ENCODE results near the gene SARS1. TPM values are rescaled to one million over a fixed set of nuclear protein-coding genes. Genes with fewer than 3 reads are reported as not detected.

SARS1 gene
- total RNA-seq, 2 experiments from 2014 or later: 193 to 195 TPM

GRCh38 chr1:109198043-109198695 is 15.5 kb upstream of the SARS1 start:
- H3K27ac Mint-ChIP-seq: no peak overlapping the region
- no peaks in the 10 kb centered on the region for H3K36me3 Mint-ChIP-seq (ENCODE audit: low read depth)
- no peak overlapping the region for H3K4me3 Mint-ChIP-seq
- no peak for DNase-seq
- ChIA-PET CTCF (interaction anchor here (0.6 to 2.0 kb wide), 5 partner anchors 14 to 98 kb away, joined by 3 to 7 read pairs (median 4); a partner anchor contains a TSS), POLR2A (interaction anchor here (1.2 to 2.2 kb wide), 2 partner anchors 8 to 227 kb away, joined by 4 to 6 read pairs; no protein-coding TSS in a partner anchor)
- no peaks in the 10 kb centered on the region for H3K9me3 Mint-ChIP-seq
- H3K4me1 Mint-ChIP-seq: peaks cover 24% of the 10 kb centered on the region
- H3K27me3 Mint-ChIP-seq: no peaks in the 10 kb centered on the region

- DNase-seq: no peak
- Mint-ChIP-seq H3K27me3 (no peaks in the 10 kb centered on the region), H3K4me1 (peaks cover 20% of the 10 kb centered on the region), H3K4me3 (no peak overlapping the region), H3K36me3 (ENCODE audit: low read depth) (no peaks in the 10 kb centered on the region), H3K9me3 (no peaks in the 10 kb centered on the region), H3K27ac (no peak overlapping the region)
- ChIA-PET CTCF (interaction anchor here (0.6 to 2.0 kb wide), 13 partner anchors 13 to 334 kb away, joined by 3 to 7 read pairs (median 3); partner anchors contain the start of gene SARS1), POLR2A (interaction anchor here (0.9 to 1.4 kb wide), 3 partner anchors 15 to 227 kb away, joined by 4 to 11 read pairs (median 8); partner anchors contain the start of gene SARS1)
These were observed 15.0 kb upstream of the SARS1 start for GRCh38 chr1:109198745-109199144.

- Mint-ChIP-seq H3K36me3 (ENCODE audit: low read depth) (no peaks in the 10 kb centered on the region), H3K27ac (peak overlapping the region; percentile 42), H3K4me1 (peaks cover 20% of the 10 kb centered on the region), H3K27me3 (no peaks in the 10 kb centered on the region), H3K9me3 (no peaks in the 10 kb centered on the region), H3K4me3 (no peak overlapping the region)
- DNase-seq: peak; percentile 28
- ChIA-PET CTCF (interaction anchor here (0.7 to 2.0 kb wide), 14 partner anchors 10 to 333 kb away, joined by 3 to 7 read pairs (median 4); partner anchors contain the start of gene SARS1), POLR2A (interaction anchor here (0.9 to 1.4 kb wide), 3 partner anchors 14 to 226 kb away, joined by 4 to 11 read pairs (median 8); partner anchors contain the start of gene SARS1)
These were observed 14.0 kb upstream of the SARS1 start for GRCh38 chr1:109199710-109200109.

GRCh38 chr1:109201123-109201703 is 12.5 kb upstream of the SARS1 start:
- Mint-ChIP-seq H3K36me3 (ENCODE audit: low read depth) (no peaks in the 10 kb centered on the region), H3K27me3 (no peaks in the 10 kb centered on the region), H3K9me3 (no peaks in the 10 kb centered on the region), H3K4me1 (peaks cover 20% of the 10 kb centered on the region), H3K4me3 (no peak overlapping the region), H3K27ac (no peak overlapping the region)
- POLR2A ChIA-PET: interaction anchor here (1.0 to 1.2 kb wide), 3 partner anchors 13 to 101 kb away, joined by 3 to 4 read pairs (median 4); partner anchors contain the start of gene SARS1
- CTCF ChIA-PET: interaction anchor here (0.7 to 1.5 kb wide), 10 partner anchors 12 to 797 kb away, joined by 3 to 5 read pairs (median 4); partner anchors contain the start of gene SARS1
- peak; percentile 51 for DNase-seq

GRCh38 chr1:109204484-109204883 is 9.2 kb upstream of the SARS1 start:
- H3K4me1 Mint-ChIP-seq: peaks cover 12% of the 10 kb centered on the region
- H3K36me3 Mint-ChIP-seq (ENCODE audit: low read depth): no peaks in the 10 kb centered on the region
- no peak overlapping the region for H3K4me3 Mint-ChIP-seq
- no peak overlapping the region for H3K27ac Mint-ChIP-seq
- peaks cover 2% of the 10 kb centered on the region for H3K27me3 Mint-ChIP-seq
- no peak for DNase-seq
- no peaks in the 10 kb centered on the region for H3K9me3 Mint-ChIP-seq
- CTCF ChIA-PET: interaction anchor here (1.3 to 1.5 kb wide), 2 partner anchors 9 to 42 kb away, joined by 3 read pairs; partner anchors contain the start of gene SARS1
- POLR2A ChIA-PET: interaction anchor here (1.7 kb wide), 1 partner anchor 9 kb away, joined by 10 read pairs; the partner anchor contains the start of gene SARS1

GRCh38 chr1:109206339-109206738 is 7.4 kb upstream of the SARS1 start:
- no peaks in the 10 kb centered on the region for H3K9me3 Mint-ChIP-seq
- no peaks in the 10 kb centered on the region for H3K36me3 Mint-ChIP-seq (ENCODE audit: low read depth)
- no peak for DNase-seq
- H3K4me1 Mint-ChIP-seq: peaks cover 4% of the 10 kb centered on the region
- H3K4me3 Mint-ChIP-seq: no peak overlapping the region
- H3K27me3 Mint-ChIP-seq: peaks cover 7% of the 10 kb centered on the region
- ChIA-PET CTCF (interaction anchor here (1.4 to 4.0 kb wide), 3 partner anchors 12 to 93 kb away, joined by 3 to 12 read pairs (median 4); no protein-coding TSS in a partner anchor), POLR2A (interaction anchor here (1.7 kb wide), 1 partner anchor 9 kb away, joined by 6 read pairs; no protein-coding TSS in a partner anchor)
- H3K27ac Mint-ChIP-seq: no peak overlapping the region

- no peaks in the 10 kb centered on the region for H3K36me3 Mint-ChIP-seq (ENCODE audit: low read depth)
- peaks cover 7% of the 10 kb centered on the region for H3K27me3 Mint-ChIP-seq
- POLR2A ChIA-PET: no interaction called here
- no peak overlapping the region for H3K4me3 Mint-ChIP-seq
- no peak for DNase-seq
- no peak overlapping the region for H3K27ac Mint-ChIP-seq
- peaks cover 4% of the 10 kb centered on the region for H3K4me1 Mint-ChIP-seq
- CTCF ChIA-PET: interaction anchor here (1.4 to 4.0 kb wide), 4 partner anchors 14 to 95 kb away, joined by 3 to 12 read pairs (median 4); no protein-coding TSS in a partner anchor
- no peaks in the 10 kb centered on the region for H3K9me3 Mint-ChIP-seq
These were observed 6.1 kb upstream of the SARS1 start for GRCh38 chr1:109207467-109208103.

GRCh38 chr1:109208394-109208793 is 5.3 kb upstream of the SARS1 start:
- CTCF ChIA-PET: interaction anchor here (4.0 kb wide), 1 partner anchor 14 kb away, joined by 12 read pairs; no protein-coding TSS in a partner anchor
- H3K4me3 Mint-ChIP-seq: no peak overlapping the region
- H3K9me3 Mint-ChIP-seq: no peaks in the 10 kb centered on the region
- peaks cover 6% of the 10 kb centered on the region for H3K4me1 Mint-ChIP-seq
- H3K36me3 Mint-ChIP-seq (ENCODE audit: low read depth): no peaks in the 10 kb centered on the region
- DNase-seq: no peak
- no peak overlapping the region for H3K27ac Mint-ChIP-seq
- POLR2A ChIA-PET: no interaction called here
- peaks cover 7% of the 10 kb centered on the region for H3K27me3 Mint-ChIP-seq

GRCh38 chr1:109208836-109209463 is 4.8 kb upstream of the SARS1 start:
- CTCF ChIA-PET: interaction anchor here (4.0 kb wide), 1 partner anchor 15 kb away, joined by 12 read pairs; no protein-coding TSS in a partner anchor
- POLR2A ChIA-PET: no interaction called here
- peaks cover 7% of the 10 kb centered on the region for H3K27me3 Mint-ChIP-seq

GRCh38 chr1:109210058-109210457 is 3.7 kb upstream of the SARS1 start:
- CTCF ChIA-PET: no interaction called here
- peaks cover 10% of the 10 kb centered on the region for H3K36me3 Mint-ChIP-seq (ENCODE audit: low read depth)
- H3K4me1 Mint-ChIP-seq: peaks cover 12% of the 10 kb centered on the region
- H3K27ac Mint-ChIP-seq: no peak overlapping the region
- H3K4me3 Mint-ChIP-seq: no peak overlapping the region
- DNase-seq: no peak
- POLR2A ChIA-PET: no interaction called here
- H3K9me3 Mint-ChIP-seq: no peaks in the 10 kb centered on the region
- peaks cover 7% of the 10 kb centered on the region for H3K27me3 Mint-ChIP-seq

More at GRCh38 chr1:109208836-109209463, 4.8 kb upstream of the SARS1 start:
- no peak overlapping the region for H3K4me3 Mint-ChIP-seq
- no peak overlapping the region for H3K27ac Mint-ChIP-seq
- peaks cover 7% of the 10 kb centered on the region for H3K4me1 Mint-ChIP-seq
- H3K36me3 Mint-ChIP-seq (ENCODE audit: low read depth): no peaks in the 10 kb centered on the region
- H3K9me3 Mint-ChIP-seq: no peaks in the 10 kb centered on the region
- no peak for DNase-seq

- Mint-ChIP-seq H3K36me3 (ENCODE audit: low read depth) (peaks cover 34% of the 10 kb centered on the region), H3K4me3 (peak overlapping the region; percentile 98), H3K27ac (peak overlapping the region; percentile 87), H3K9me3 (no peaks in the 10 kb centered on the region), H3K4me1 (peaks cover 33% of the 10 kb centered on the region), H3K27me3 (peaks cover 7% of the 10 kb centered on the region)
- DNase-seq: no peak
- POLR2A ChIA-PET: interaction anchor here (0.7 to 4.2 kb wide), 19 partner anchors 9 to 1662 kb away, joined by 3 to 28 read pairs (median 5); partner anchors contain the start of genes AMPD2, ATXN7L2, GNAI3 and GNAT2
- CTCF ChIA-PET: interaction anchor here (0.9 to 2.1 kb wide), 12 partner anchors 9 to 771 kb away, joined by 3 to 9 read pairs (median 5); partner anchors contain the start of gene AHCYL1
These were observed 334 bp upstream of the SARS1 start for GRCh38 chr1:109213345-109213823.
